ENCODE measurements around the gene KIFAP3.
"Not testable (repeated sequence)": the region's sequence is repeated elsewhere in the genome, so short reads cannot be mapped to it uniquely, and the experiment has no call there.

KIFAP3 gene

GRCh38 chr1:170071378-170071777, 3.1 kb downstream of the KIFAP3 start:
- no peak overlapping the region for H3K27ac ChIP-seq
- no peak for TF ChIP-seq ZFX (IDR thresholded peaks at IDR 0.05)
- TF ChIP-seq CTCF (conservative IDR thresholded peaks at IDR 0.05), result no peak

- TF ChIP-seq ZFX (IDR thresholded peaks at IDR 0.05) (no peak), CTCF (conservative IDR thresholded peaks at IDR 0.05) (no peak)
- H3K27ac ChIP-seq, result no peak overlapping the region
Measured at GRCh38 chr1:170068923-170069322, 5.6 kb downstream of the KIFAP3 start.

- no peak overlapping the region for H3K27ac ChIP-seq
- no peak for TF ChIP-seq ZFX (IDR thresholded peaks at IDR 0.05)
- no peak for TF ChIP-seq CTCF (conservative IDR thresholded peaks at IDR 0.05)
Measured at GRCh38 chr1:170067253-170067819, 7.2 kb downstream of the KIFAP3 start.

GRCh38 chr1:170064821-170065220, 9.7 kb downstream of the KIFAP3 start:
- TF ChIP-seq ZFX (IDR thresholded peaks at IDR 0.05) (no peak), CTCF (conservative IDR thresholded peaks at IDR 0.05) (no peak)
- no peak overlapping the region for H3K27ac ChIP-seq

GRCh38 chr1:170063109-170063826, 11.2 kb downstream of the KIFAP3 start:
- TF ChIP-seq CTCF (conservative IDR thresholded peaks at IDR 0.05), result no peak
- TF ChIP-seq ZFX (IDR thresholded peaks at IDR 0.05), result no peak
- H3K27ac ChIP-seq, result no peak overlapping the region

- H3K27ac ChIP-seq, result not testable (repeated sequence)
Measured at GRCh38 chr1:170061676-170062075, 12.8 kb downstream of the KIFAP3 start.

GRCh38 chr1:170060015-170060520, 14.4 kb downstream of the KIFAP3 start:
- H3K27ac ChIP-seq, result not testable (repeated sequence)

GRCh38 chr1:170049176-170049800, 25.2 kb downstream of the KIFAP3 start:
- H3K27ac ChIP-seq, result no peak overlapping the region
- TF ChIP-seq CTCF (conservative IDR thresholded peaks at IDR 0.05), result no peak
- no peak for TF ChIP-seq ZFX (IDR thresholded peaks at IDR 0.05)

Data from C4-2B (cell line).